Endodermal cell (in vitro differentiated cells): Measurements from ENCODE around the gene PIN4. TPM values are rescaled to one million over a fixed set of nuclear protein-coding genes. Genes with fewer than 3 reads are reported as not detected.

Experiments
- DNase-seq: peaks from one replicate; pipeline ENCODE4 v3.0.0-alpha.2; 2017
- H3K27ac ChIP-seq: 2 replicates; pipeline ENCODE4 v1.5.1; 2013; ENCODE audit warnings: mild to moderate bottlenecking, low read depth, low read length, moderate library complexity
- H3K27me3 ChIP-seq: 2 replicates; pipeline ENCODE4 v1.6.1; 2013; ENCODE audit warnings: mild to moderate bottlenecking, low read length, moderate library complexity; ENCODE audit not compliant: insufficient read depth, control insufficient read depth, poor library complexity, severe bottlenecking
- H3K36me3 ChIP-seq: 2 replicates; pipeline ENCODE4 v1.7.0; 2013; ENCODE audit warnings: mild to moderate bottlenecking, low read length, moderate library complexity; ENCODE audit not compliant: control insufficient read depth, insufficient read depth
- H3K4me1 ChIP-seq: one replicate; pipeline ENCODE4 v1.7.0; 2013; ENCODE audit warnings: low read length; ENCODE audit not compliant: control insufficient read depth, insufficient read depth
- H3K4me3 ChIP-seq: 2 replicates; pipeline ENCODE4 v1.5.1; 2013; ENCODE audit warnings: mild to moderate bottlenecking, low read length, moderate library complexity
- H3K9ac ChIP-seq: 2 replicates; pipeline ENCODE4 v1.6.1; 2013; ENCODE audit warnings: mild to moderate bottlenecking, low read length, moderate library complexity; ENCODE audit not compliant: poor library complexity, severe bottlenecking; ENCODE audit errors: extremely low read depth
- H3K9me3 ChIP-seq: 2 replicates; pipeline ENCODE4 v1.6.1; 2013; ENCODE audit warnings: mild to moderate bottlenecking, low read length, moderate library complexity; ENCODE audit not compliant: control insufficient read depth
- H3K27ac Mint-ChIP-seq: 2 replicates; pipeline ENCODE4 v1.8.0; 2020; ENCODE audit warnings: mixed read lengths
- H3K27me3 Mint-ChIP-seq: 2 replicates; pipeline ENCODE4 v1.8.0; 2021; ENCODE audit warnings: mild to moderate bottlenecking, mixed read lengths; ENCODE audit not compliant: insufficient read depth
- H3K36me3 Mint-ChIP-seq: 2 replicates; pipeline ENCODE4 v1.8.0; 2020; ENCODE audit warnings: low read depth, mixed read lengths
- H3K4me1 Mint-ChIP-seq: 2 replicates; pipeline ENCODE4 v1.8.0; 2020; ENCODE audit warnings: mixed read lengths
- H3K4me3 Mint-ChIP-seq: 2 replicates; pipeline ENCODE4 v1.8.0; 2020; ENCODE audit warnings: mild to moderate bottlenecking, moderate library complexity, mixed read lengths
- H3K9me3 Mint-ChIP-seq: 2 replicates; pipeline ENCODE4 v1.8.0; 2020; ENCODE audit warnings: mild to moderate bottlenecking, mixed read lengths
- CTCF ChIP-seq: fragments of 200-600 bp; sonication (generic); conservative IDR thresholded peaks from 2 replicates; pipeline ENCODE4 v1.5.0; 2021; ENCODE audit warnings: antibody characterized with exemption, mild to moderate bottlenecking
- WGBS, 2 experiments: methylation state at CpG; one replicate each; pipeline versions ENCODE4 v1.1.5 to v1.1.7; 2013; ENCODE audit warnings: missing lambda C conversion rate in 2 of 2, mixed read lengths in 1 of 2; ENCODE audit not compliant: insufficient coverage in 1 of 2, insufficient read length in 1 of 2; 5-methylcytosine and 5-hydroxymethylcytosine counted together
- total RNA-seq, 2 donors: library from RNA; stranded (reverse); fragmentation: NEBNext Ultra II Directional in 1 of 2; extraction: Animal tissue kit (Norgen Biotek cat#: 25700) in 1 of 2; gene quantifications; 2 replicates in 1 of 2; 3 replicates in 1 of 2; pipeline ENCODE4 v1.2.1, GENCODE V29; 2021

The PIN4 gene
- total RNA-seq, 2 donors from 2014 or later, result 16.6 to 17.2 TPM

GRCh38 chrX:72133851-72134546, 47.6 kb upstream of the PIN4 start:
- Histone ChIP-seq H3K4me3 (no peak overlapping the region), H3K9ac (no peak overlapping the region), H3K9me3 (no peaks in the 10 kb centered on the region), H3K36me3 (no peaks in the 10 kb centered on the region), H3K27ac (no peak overlapping the region), H3K4me1 (no peaks in the 10 kb centered on the region), H3K27me3 (peaks cover 15% of the 10 kb centered on the region)
- H3K9me3 Mint-ChIP-seq, result peaks cover 68% of the 10 kb centered on the region
- no peak overlapping the region for H3K27ac Mint-ChIP-seq
- TF ChIP-seq CTCF, result no peak
- peaks cover 24% of the 10 kb centered on the region for H3K27me3 Mint-ChIP-seq
- no peak overlapping the region for H3K4me3 Mint-ChIP-seq
- no peak for DNase-seq
- no peaks in the 10 kb centered on the region for H3K4me1 Mint-ChIP-seq
- WGBS, 2 experiments, result 98% methylated on average over 10 of the region's 11 CpGs; no CpG with 5 or more reads in 1 of the 2 experiments
- peaks cover 18% of the 10 kb centered on the region for H3K36me3 Mint-ChIP-seq

DNA sequence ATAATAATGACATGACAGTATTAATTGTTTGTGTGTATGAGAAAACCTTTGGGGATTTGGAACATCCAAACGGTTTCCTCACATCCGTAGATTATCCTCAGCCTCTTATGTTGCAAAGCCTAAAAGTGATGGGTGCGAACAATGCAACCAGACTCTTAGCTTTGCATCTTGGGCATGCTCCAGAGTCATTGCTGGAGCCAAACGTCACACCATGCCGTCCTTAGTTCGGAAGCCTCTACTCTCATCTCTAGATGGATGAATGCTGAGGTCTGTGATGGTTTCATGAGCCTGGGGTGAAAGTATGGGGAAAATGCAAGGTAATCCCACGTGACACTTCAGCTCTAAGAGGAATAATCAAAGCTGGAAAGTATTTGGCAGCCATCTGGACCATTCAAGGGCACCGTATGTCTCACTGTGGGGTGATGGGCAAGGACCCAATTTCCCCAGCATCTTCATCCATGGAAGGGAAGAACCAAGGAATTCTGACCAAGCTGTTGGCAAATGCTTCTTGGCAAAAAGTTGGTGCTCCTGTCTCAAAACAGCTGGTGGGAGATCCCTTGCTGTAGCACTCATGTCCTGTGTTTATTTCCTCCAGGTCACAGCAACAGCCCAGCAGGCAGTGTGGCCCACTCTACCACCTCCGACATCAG, 43.6 kb upstream of the PIN4 start:
- Histone ChIP-seq H3K27ac (no peak overlapping the region), H3K9ac (no peak overlapping the region), H3K4me3 (no peak overlapping the region), H3K9me3 (no peaks in the 10 kb centered on the region), H3K4me1 (no peaks in the 10 kb centered on the region), H3K36me3 (no peaks in the 10 kb centered on the region), H3K27me3 (peaks cover 5% of the 10 kb centered on the region)
- peaks cover 19% of the 10 kb centered on the region for H3K36me3 Mint-ChIP-seq
- no peak overlapping the region for H3K27ac Mint-ChIP-seq
- peaks cover 68% of the 10 kb centered on the region for H3K9me3 Mint-ChIP-seq
- peaks cover 3% of the 10 kb centered on the region for H3K27me3 Mint-ChIP-seq
- DNase-seq, result no peak
- 96% methylated on average over 9 of the region's 9 CpGs; no CpG with 5 or more reads in 1 of the 2 experiments for WGBS, 2 experiments
- no peaks in the 10 kb centered on the region for H3K4me1 Mint-ChIP-seq
- TF ChIP-seq CTCF, result no peak
- no peak overlapping the region for H3K4me3 Mint-ChIP-seq

- peaks cover 22% of the 10 kb centered on the region for H3K36me3 Mint-ChIP-seq
- H3K27ac Mint-ChIP-seq, result no peak overlapping the region
- H3K9me3 Mint-ChIP-seq, result peaks cover 56% of the 10 kb centered on the region
- Histone ChIP-seq H3K36me3 (no peaks in the 10 kb centered on the region), H3K4me1 (no peaks in the 10 kb centered on the region), H3K9ac (no peak overlapping the region), H3K27me3 (no peaks in the 10 kb centered on the region), H3K4me3 (no peak overlapping the region), H3K9me3 (no peaks in the 10 kb centered on the region), H3K27ac (no peak overlapping the region)
- no peak for TF ChIP-seq CTCF
- DNase-seq, result no peak
- 95 to 100% methylated on average over 3 to 8 of the region's 8 CpGs for WGBS, 2 experiments
- no peaks in the 10 kb centered on the region for H3K4me1 Mint-ChIP-seq
- no peak overlapping the region for H3K4me3 Mint-ChIP-seq
- H3K27me3 Mint-ChIP-seq, result no peaks in the 10 kb centered on the region
Measured at GRCh38 chrX:72139538-72139937, 42.0 kb upstream of the PIN4 start.
